CD4-positive, alpha-beta T cell treated with Interleukin-6 for 4 hours (primary cell): Measurements from ENCODE around the gene L1CAM.

ENCODE experiments used
- DNase-seq: peaks from one replicate; pipeline ENCODE4 v3.0.0-alpha.2; 2020; ENCODE audit warnings: mixed read lengths

Gene L1CAM

GRCh38 chrX:153903238-153903980 lies 17.4 kb upstream of the L1CAM start:
- no peak for DNase-seq

GRCh38 chrX:153902385-153902784 lies 16.4 kb upstream of the L1CAM start:
- DNase-seq: no peak

GRCh38 chrX:153901753-153902140 lies 15.8 kb upstream of the L1CAM start:
- DNase-seq: no peak

GRCh38 chrX:153900831-153901752 lies 15.1 kb upstream of the L1CAM start:
- DNase-seq: peak; percentile 69

GRCh38 chrX:153897899-153898298 lies 11.9 kb upstream of the L1CAM start:
- no peak for DNase-seq

GRCh38 chrX:153889123-153889522 lies 3.1 kb upstream of the L1CAM start:
- no peak for DNase-seq

- DNase-seq: no peak
Observed at GRCh38 chrX:153888344-153888743, 2.4 kb upstream of the L1CAM start.

GRCh38 chrX:153887385-153887784 lies 1.4 kb upstream of the L1CAM start:
- DNase-seq: no peak

- DNase-seq: no peak
Observed at GRCh38 chrX:153886915-153887314, 942 bp upstream of the L1CAM start.

- no peak for DNase-seq
Observed at GRCh38 chrX:153885208-153885787, 675 bp downstream of the L1CAM start.

- DNase-seq: no peak
Observed at GRCh38 chrX:153884590-153884989, 1.4 kb downstream of the L1CAM start.

- DNase-seq: no peak
Observed at GRCh38 chrX:153884136-153884535, 1.8 kb downstream of the L1CAM start.

- no peak for DNase-seq
Observed at GRCh38 chrX:153883163-153883843, 2.7 kb downstream of the L1CAM start.

- no peak for DNase-seq
Observed at GRCh38 chrX:153882557-153882956, 3.4 kb downstream of the L1CAM start.

- no peak for DNase-seq
Observed at GRCh38 chrX:153882086-153882498, 3.9 kb downstream of the L1CAM start.

GRCh38 chrX:153881281-153881680 lies 4.7 kb downstream of the L1CAM start:
- no peak for DNase-seq

GRCh38 chrX:153880440-153880815 lies 5.5 kb downstream of the L1CAM start:
- DNase-seq: no peak

- no peak for DNase-seq
Observed at GRCh38 chrX:153879741-153880439, 6.1 kb downstream of the L1CAM start.

- DNase-seq: no peak
Observed at GRCh38 chrX:153878969-153879653, 6.9 kb downstream of the L1CAM start.

GRCh38 chrX:153878345-153878744 lies 7.6 kb downstream of the L1CAM start:
- DNase-seq: no peak

GRCh38 chrX:153877571-153878261 lies 8.3 kb downstream of the L1CAM start:
- DNase-seq: no peak
